Stromal cell of bone marrow (primary cell): ENCODE results near the gene CTDSP2.
"Not testable (repeated sequence)": the region's sequence is repeated elsewhere in the genome, so short reads cannot be mapped to it uniquely, and the experiment has no call there.

Source experiments
- DNase-seq: peaks from one replicate; pipeline ENCODE4 v3.0.0-alpha.2; 2012; ENCODE audit warnings: low read depth

CTDSP2 gene

GRCh38 chr12:57881475-57881874, 34.9 kb upstream of the CTDSP2 start:
- DNase-seq: no peak

DNA sequence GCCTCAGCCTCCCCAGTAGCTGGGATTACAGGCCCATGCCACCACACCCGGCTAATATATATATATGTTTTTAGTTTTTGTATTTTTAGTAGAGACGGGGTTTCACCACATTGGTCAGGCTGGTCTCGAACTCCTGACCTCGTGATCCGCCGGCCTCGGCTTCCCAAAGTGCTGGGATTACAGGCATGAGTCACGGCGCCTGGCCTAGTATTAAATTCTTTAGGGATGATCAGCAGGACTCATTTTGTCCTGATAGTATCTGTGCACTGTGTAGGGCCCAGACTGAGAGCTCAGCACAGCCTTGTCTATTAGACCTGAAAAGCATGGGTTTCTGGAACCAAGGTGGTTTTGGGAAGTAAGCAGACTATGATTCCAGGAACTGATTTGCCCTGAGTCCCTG, 34.5 kb upstream of the CTDSP2 start:
- peak; percentile 31 for DNase-seq

- no peak for DNase-seq
Observed at GRCh38 chr12:57877876-57878275, 31.3 kb upstream of the CTDSP2 start.

DNA sequence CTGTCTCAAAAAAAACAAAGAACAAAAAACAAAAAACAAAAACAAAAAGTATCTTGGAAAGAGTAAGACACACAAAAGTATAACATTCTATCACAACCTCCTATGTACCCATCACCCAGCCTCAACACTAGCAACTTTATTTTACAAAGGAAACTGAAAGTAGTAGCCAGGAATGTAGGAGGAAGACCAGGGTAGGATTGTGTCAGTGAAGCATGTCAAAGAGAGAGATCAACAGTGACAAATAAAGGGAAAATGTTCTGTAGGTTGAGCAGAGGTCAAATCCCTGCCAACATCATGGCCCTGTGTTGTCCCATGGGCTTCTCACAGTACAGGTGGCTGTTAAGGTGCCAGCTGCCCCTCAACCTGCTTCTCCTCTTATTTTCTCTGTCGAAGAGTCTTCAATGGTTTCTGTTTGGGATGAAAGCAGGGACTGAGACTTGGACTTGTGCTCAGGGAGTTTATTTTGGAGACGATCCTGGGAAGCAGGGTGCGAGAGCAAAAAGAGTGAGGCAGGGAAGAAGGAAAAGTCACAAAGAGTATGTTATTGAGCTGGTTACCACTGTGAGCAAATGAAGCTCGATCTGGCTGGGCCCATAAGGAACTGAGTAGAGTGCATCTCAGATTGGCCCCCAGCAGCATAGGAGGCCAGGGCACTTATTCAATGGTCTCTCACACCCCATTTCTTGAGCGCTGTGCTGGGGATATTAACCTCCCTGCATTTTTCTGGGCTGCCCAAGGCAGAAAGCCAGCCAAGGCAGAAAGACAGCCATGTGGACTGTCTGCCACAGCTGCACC, 29.4 kb upstream of the CTDSP2 start:
- DNase-seq: no peak

- DNase-seq: no peak
Observed at GRCh38 chr12:57874166-57875108, 27.9 kb upstream of the CTDSP2 start.

- DNase-seq: no peak
Observed at GRCh38 chr12:57872362-57872761, 25.8 kb upstream of the CTDSP2 start.

- DNase-seq: no peak
Observed at GRCh38 chr12:57869927-57870318, 23.4 kb upstream of the CTDSP2 start.

- no peak for DNase-seq
Observed at GRCh38 chr12:57869298-57869926, 22.9 kb upstream of the CTDSP2 start.

GRCh38 chr12:57868851-57869268, 22.3 kb upstream of the CTDSP2 start:
- no peak for DNase-seq

DNA sequence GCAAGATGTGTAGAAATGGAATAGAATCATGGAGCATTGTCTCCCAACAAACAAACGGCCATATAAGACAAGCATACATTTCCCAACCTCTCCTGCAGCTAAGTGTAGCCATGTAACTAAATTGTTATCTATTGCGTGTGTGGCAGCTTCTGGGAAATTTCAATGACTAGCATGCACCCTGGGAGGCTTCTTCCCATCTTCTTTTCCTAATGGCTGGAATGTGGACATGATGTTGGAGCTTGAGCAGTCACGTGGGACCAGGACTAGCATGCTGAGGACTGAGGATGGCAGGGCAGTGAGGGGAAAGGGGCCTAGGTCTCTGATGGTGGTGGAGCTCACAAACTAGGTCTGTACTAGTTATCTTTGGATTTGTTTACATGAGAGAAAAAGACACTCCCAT, 21.7 kb upstream of the CTDSP2 start:
- DNase-seq: no peak

DNA sequence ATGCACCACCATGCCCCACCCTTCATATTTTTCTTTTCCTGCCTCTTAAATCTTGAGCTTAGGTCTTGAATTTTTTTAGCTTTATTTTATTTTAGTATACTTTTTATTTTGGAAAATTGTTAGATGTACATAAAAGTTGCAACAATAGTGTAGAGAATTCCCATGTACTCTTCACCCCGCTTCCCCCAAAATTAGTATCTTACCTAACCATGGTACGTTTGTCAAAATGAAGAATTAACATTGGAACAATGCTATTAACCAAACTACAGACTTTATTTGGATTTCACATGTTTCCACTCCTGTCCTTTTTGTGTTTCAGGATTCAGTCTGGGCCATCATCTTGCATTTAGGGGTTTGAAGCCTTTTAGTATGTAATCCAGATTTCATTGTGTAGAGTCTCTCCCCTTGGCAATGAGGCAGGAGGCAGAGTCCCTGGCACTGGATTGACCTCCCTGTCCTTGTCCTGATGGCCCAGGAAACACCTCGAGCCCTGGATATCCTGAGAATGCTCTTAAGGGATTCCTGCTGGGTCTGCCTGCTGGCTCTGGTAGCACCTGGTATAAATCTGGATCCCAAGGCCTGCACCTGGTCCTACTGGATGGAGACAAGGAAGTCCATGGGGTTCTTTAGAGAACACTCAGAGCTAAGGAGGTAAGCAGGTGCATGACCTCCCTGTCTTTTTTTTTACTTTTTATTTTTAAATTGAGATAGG, 19.9 kb upstream of the CTDSP2 start:
- DNase-seq: no peak

DNA sequence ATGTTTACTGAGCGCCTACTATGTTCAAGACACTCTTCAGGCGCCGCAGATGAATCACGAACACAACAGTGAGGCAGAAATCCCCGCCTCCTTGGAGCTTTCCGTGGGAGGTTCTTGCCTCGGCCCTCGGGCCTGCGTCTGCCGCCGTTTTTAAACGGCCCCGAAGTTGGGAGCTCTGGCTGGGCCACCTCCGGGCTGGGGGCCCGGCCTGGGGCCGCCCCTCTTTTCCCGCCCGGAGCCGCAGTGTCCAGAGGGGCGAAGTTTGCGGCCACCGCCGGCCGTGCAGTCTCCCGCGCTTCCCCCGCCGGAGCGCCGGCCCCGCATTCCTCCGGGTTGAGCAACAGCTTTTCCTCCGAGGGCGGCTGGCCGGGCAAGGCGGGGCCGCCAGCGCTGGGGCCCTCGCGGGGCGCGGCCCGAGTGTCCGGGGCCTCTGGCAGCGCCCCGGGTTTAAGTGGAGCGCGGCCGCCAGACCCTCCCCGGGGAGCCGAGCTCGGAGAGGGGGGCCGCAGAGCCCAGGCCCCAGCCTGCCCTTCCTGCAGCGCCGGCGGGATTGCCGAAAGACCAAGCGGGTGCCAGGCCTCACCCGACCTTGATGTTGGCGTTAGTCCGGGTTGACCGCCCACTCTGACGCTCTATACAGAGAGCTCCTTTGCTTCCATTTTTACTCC, 18.7 kb upstream of the CTDSP2 start:
- DNase-seq: peak; percentile 80

GRCh38 chr12:57864442-57865083, 18.0 kb upstream of the CTDSP2 start:
- DNase-seq: peak; percentile 47

DNA sequence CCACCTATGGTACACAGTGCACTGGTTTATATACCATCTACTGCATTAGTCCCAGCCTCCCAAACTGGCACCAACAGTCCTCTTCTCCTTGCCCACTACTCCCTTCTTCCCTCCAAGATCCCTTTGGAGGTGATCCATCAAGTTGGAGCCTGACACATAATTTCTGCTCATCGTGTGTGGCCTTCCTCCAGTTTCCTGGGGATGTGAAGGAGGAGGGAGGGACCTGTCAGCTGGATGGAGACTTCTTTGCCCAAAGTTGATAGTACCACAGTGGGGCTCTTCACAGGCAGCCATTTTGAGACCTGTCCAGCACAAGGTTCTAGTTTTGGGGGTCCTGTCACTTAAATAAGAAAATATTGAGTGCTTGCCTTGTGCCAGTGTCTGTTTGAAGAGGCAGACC, 17.1 kb upstream of the CTDSP2 start:
- DNase-seq: no peak

- no peak for DNase-seq
Observed at GRCh38 chr12:57861967-57862366, 15.4 kb upstream of the CTDSP2 start.

- DNase-seq: not testable (repeated sequence)
Observed at GRCh38 chr12:57860883-57861282, 14.4 kb upstream of the CTDSP2 start.

DNA sequence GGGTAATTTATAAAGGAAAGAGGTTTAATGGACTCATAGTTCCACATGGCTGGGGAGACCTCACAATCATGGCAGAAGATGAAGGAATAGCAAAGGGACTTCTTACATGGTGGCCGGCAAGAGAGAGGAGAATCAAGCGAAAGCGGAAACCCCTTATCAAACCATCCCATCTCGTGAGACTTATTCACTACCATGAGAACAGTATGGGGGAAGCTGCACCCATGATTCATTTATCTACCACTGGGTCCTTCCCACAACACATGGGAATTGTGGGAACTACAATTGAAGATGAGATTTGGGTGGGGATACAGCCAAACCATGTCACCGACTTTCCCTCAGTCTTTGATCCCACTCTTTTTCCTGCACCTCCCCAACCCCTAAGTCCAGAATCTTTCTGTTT, 12.6 kb upstream of the CTDSP2 start:
- no peak for DNase-seq

DNA sequence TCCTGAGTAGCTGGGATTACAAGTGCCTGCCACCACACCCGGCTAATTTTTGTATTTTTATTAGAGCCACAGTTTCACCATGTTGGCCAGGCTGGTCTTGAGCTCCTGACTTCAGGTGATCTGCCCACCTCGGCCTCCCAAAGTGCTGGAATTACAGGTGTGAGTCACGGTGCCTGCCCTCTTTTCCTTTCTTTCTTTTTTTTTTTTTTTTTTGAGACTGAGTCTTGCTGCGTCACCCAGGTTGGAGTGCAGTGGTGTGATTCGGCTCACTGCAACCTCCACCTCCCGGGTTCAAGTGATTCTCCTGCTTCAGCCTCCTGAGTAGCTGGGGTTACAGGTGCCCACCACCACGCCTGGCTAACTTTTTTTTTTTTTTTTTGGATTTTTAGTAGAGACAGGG, 11.6 kb upstream of the CTDSP2 start:
- DNase-seq: not testable (repeated sequence)

DNA sequence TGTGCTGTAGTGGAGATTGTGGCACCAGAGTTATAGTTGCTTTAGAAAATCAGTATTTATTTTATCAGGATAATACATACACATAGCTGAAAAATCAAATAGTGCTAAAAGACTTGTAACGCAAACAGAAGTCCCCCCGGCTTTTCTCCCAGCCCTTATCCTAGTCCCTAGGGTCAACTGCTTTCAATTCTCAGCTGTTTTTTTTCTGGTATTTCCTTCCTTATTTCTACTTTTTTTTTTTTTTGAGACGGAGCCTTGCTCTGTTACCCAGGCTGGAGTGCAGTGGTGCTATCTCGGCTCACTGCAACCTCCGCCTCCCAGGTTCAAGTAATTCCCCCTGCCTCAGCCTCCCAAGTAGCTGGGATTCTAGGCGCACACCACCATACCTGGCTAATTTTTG, 8.4 kb upstream of the CTDSP2 start:
- DNase-seq: no peak

DNA sequence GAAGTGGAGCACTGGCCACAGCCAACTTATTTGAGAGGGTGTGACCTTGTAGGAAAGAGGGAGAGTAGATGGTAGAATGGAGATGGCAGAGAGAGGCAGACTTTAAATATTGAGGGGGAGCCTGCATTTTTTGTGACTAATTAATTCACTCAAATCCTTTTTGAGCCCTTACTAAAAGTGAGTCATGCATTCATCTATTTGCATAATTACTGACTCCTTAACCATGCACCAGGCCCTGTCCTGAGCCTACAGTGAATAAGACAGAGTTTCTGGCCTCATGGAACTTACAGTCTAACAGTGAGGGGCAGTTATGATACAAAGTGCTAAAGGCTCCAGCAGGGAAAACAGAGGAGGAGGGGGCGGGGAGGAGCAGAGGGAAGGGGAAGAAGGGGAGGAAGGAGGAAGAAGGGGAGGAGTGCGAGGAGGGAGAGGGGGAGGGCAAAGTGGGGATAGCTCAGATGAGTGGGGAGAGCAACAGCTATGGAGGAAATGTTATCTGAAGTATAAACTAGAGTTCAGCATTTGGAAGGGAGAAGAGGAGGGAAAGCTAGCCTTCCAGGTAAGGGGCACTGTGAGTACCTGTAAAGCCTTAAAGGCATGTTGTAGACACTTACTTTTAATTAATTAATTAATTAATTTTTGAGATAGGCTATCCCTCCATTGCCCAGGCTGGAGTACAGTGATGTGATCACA, 7.5 kb upstream of the CTDSP2 start:
- no peak for DNase-seq
